T-helper 2 cell treated with Interferon-gamma antibody and Interleukin-4, amounts not matched to agents 5 μg/mL and 100 μg/mL, for 36 hours (primary cell): ENCODE data around the gene RNMT.

Source experiments
- DNase-seq: peaks from one replicate; pipeline ENCODE4 v3.0.0; 2021; ENCODE audit warnings: low spot score
- H3K27ac Mint-ChIP-seq: one replicate; pipeline ENCODE4 v1.8.0; 2021; ENCODE audit warnings: mild to moderate bottlenecking, mixed read lengths
- H3K27me3 Mint-ChIP-seq: one replicate; pipeline ENCODE4 v1.8.0; 2021; ENCODE audit warnings: low read depth, mixed read lengths
- H3K36me3 Mint-ChIP-seq: one replicate; pipeline ENCODE4 v1.8.0; 2021; ENCODE audit warnings: low read depth, mixed read lengths
- H3K4me1 Mint-ChIP-seq: one replicate; pipeline ENCODE4 v1.8.0; 2021; ENCODE audit warnings: low read depth, mixed read lengths
- H3K4me3 Mint-ChIP-seq: one replicate; pipeline ENCODE4 v1.8.0; 2022; ENCODE audit warnings: mild to moderate bottlenecking, moderate library complexity, mixed read lengths
- H3K9me3 Mint-ChIP-seq: one replicate; pipeline ENCODE4 v1.8.0; 2021; ENCODE audit warnings: mixed read lengths

RNMT gene

GRCh38 chr18:13760047-13760446, 33.6 kb downstream of the RNMT start:
- Mint-ChIP-seq H3K4me3 (no peak overlapping the region), H3K36me3 (peaks cover 60% of the 10 kb centered on the region), H3K27ac (no peak overlapping the region), H3K27me3 (no peaks in the 10 kb centered on the region), H3K9me3 (no peaks in the 10 kb centered on the region), H3K4me1 (no peaks in the 10 kb centered on the region)
- DNase-seq, result no peak

DNA sequence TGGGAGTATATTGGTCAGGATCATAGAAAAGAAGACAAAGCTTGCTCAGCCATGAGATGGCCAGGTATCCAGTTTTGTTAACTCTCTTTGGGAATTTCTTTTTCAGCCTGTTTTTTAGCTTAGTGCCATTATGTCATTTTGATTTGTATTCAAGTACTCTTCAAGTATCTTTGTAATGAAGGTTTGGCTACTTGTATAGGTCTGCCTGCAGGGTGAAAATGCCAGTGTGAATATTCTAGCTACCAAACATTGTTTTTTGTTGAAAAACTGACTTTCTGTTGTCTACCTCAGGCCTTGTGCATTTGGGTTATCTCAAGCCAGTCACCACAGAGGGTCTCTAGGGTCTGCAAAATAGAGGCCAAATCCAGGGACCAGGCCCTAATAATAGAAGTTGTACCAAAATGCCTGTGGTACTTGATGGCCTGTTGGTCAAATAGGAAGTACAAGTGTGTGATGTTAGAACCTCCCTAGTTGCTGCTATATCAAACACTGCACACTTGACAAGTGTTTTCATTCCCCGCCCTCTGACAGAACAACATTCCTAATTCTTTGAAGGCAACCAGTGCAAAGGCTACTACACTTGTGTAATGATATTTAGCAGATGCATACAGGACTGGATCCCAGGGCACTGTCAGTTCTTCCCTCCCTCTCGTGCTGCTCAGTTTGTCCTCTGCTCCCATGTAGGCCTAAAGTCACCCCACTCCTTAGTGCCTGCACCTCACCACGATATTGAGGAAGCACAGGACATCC, 36.4 kb downstream of the RNMT start:
- Mint-ChIP-seq H3K27ac (no peak overlapping the region), H3K4me3 (no peak overlapping the region), H3K9me3 (peaks cover 15% of the 10 kb centered on the region), H3K27me3 (peaks cover 7% of the 10 kb centered on the region), H3K4me1 (no peaks in the 10 kb centered on the region), H3K36me3 (peaks cover 39% of the 10 kb centered on the region)
- DNase-seq, result no peak

DNA sequence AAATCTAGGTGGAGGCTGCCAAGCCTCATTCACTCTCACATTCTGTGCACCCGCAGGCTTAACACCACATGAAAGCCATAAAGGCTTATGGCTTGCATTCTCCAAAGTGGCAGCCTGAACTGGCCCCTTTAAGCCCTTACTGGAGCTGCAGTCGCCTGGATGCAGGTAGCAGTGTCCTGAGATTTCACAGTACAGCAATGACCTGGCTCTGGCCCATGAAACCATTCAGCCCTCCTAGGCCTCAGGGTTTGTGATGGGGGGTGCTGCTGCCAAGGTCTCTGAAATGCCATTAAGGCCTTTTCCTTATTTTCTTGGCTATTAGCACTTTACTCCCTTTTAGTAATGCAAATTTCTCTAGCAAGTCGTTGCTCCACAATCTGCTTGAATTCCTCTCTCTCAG, 48.6 kb downstream of the RNMT start:
- no peaks in the 10 kb centered on the region for H3K4me1 Mint-ChIP-seq
- peaks cover 24% of the 10 kb centered on the region for H3K27me3 Mint-ChIP-seq
- no peak overlapping the region for H3K27ac Mint-ChIP-seq
- H3K9me3 Mint-ChIP-seq, result no peaks in the 10 kb centered on the region
- no peak overlapping the region for H3K4me3 Mint-ChIP-seq
- H3K36me3 Mint-ChIP-seq, result no peaks in the 10 kb centered on the region
- DNase-seq, result no peak

- Mint-ChIP-seq H3K4me3 (no peak overlapping the region), H3K4me1 (no peaks in the 10 kb centered on the region), H3K27ac (no peak overlapping the region), H3K36me3 (no peaks in the 10 kb centered on the region), H3K27me3 (peaks cover 13% of the 10 kb centered on the region), H3K9me3 (peaks cover 3% of the 10 kb centered on the region)
- no peak for DNase-seq
These were observed 64.7 kb downstream of the RNMT start for GRCh38 chr18:13791181-13791580.

DNA sequence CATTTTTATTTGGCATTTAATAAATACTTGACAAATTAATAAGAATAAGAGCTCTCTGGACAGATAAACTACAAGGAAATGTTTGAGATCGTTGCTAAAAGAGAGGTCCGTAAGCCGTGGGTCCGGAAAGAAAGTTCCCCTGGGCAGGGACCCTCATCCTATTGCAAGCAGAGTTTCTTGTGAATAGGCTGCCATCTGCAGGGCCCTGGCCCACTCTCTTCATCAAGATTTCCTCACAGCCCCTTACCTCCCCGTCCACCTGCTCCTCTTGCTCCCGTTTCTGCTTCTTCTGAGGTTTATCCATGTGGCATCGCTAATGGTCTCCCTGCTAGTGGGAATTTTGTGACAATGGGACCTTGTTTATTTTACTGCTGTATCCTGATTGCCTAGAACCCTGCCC, 67.3 kb downstream of the RNMT start:
- Mint-ChIP-seq H3K4me1 (no peaks in the 10 kb centered on the region), H3K36me3 (no peaks in the 10 kb centered on the region), H3K27ac (no peak overlapping the region), H3K9me3 (no peaks in the 10 kb centered on the region), H3K27me3 (peaks cover 16% of the 10 kb centered on the region), H3K4me3 (no peak overlapping the region)
- no peak for DNase-seq

GRCh38 chr18:13796515-13796914, 70.0 kb downstream of the RNMT start:
- Mint-ChIP-seq H3K27me3 (peaks cover 28% of the 10 kb centered on the region), H3K36me3 (no peaks in the 10 kb centered on the region), H3K4me1 (peaks cover 3% of the 10 kb centered on the region), H3K4me3 (no peak overlapping the region), H3K27ac (no peak overlapping the region), H3K9me3 (no peaks in the 10 kb centered on the region)
- no peak for DNase-seq

GRCh38 chr18:13797157-13797611, 70.7 kb downstream of the RNMT start:
- no peaks in the 10 kb centered on the region for H3K9me3 Mint-ChIP-seq
- H3K27ac Mint-ChIP-seq, result no peak overlapping the region
- peaks cover 3% of the 10 kb centered on the region for H3K4me1 Mint-ChIP-seq
- H3K27me3 Mint-ChIP-seq, result peaks cover 30% of the 10 kb centered on the region
- H3K4me3 Mint-ChIP-seq, result no peak overlapping the region
- DNase-seq, result no peak
- no peaks in the 10 kb centered on the region for H3K36me3 Mint-ChIP-seq

GRCh38 chr18:13799396-13799795, 72.9 kb downstream of the RNMT start:
- Mint-ChIP-seq H3K27ac (no peak overlapping the region), H3K4me1 (peaks cover 3% of the 10 kb centered on the region), H3K4me3 (no peak overlapping the region), H3K9me3 (no peaks in the 10 kb centered on the region), H3K36me3 (no peaks in the 10 kb centered on the region), H3K27me3 (peaks cover 44% of the 10 kb centered on the region)
- DNase-seq, result no peak

GRCh38 chr18:13800505-13801259, 74.2 kb downstream of the RNMT start:
- peaks cover 3% of the 10 kb centered on the region for H3K4me1 Mint-ChIP-seq
- DNase-seq, result peak; percentile 40
- peak overlapping the region; percentile 51 for H3K4me3 Mint-ChIP-seq
- no peak overlapping the region for H3K27ac Mint-ChIP-seq
- no peaks in the 10 kb centered on the region for H3K36me3 Mint-ChIP-seq
- no peaks in the 10 kb centered on the region for H3K9me3 Mint-ChIP-seq
- peaks cover 54% of the 10 kb centered on the region for H3K27me3 Mint-ChIP-seq

GRCh38 chr18:13801260-13801601, 74.8 kb downstream of the RNMT start:
- H3K4me1 Mint-ChIP-seq, result peaks cover 3% of the 10 kb centered on the region
- H3K27me3 Mint-ChIP-seq, result peaks cover 56% of the 10 kb centered on the region
- H3K4me3 Mint-ChIP-seq, result peak overlapping the region; percentile 51
- H3K9me3 Mint-ChIP-seq, result no peaks in the 10 kb centered on the region
- H3K36me3 Mint-ChIP-seq, result no peaks in the 10 kb centered on the region
- no peak for DNase-seq
- no peak overlapping the region for H3K27ac Mint-ChIP-seq

DNA sequence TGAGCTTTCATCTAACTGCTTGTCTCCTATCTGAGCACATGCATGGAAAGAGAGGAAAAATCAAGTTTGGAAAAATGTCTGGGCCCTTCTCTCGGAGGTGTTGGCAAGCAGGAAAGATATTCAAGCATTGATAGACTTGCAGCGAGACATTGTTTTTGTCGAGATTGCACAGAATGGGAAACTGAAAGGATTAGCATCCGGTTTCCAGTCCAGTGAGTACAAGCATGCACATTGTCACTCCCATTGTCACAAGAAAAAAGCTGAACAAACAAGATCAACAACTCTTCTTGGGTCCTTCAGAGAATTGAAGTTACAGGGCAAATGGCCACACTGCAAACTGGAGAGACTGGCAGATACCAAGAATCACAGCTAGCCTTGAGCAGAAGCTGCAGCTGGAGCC, 77.8 kb downstream of the RNMT start:
- Mint-ChIP-seq H3K27me3 (peaks cover 44% of the 10 kb centered on the region), H3K27ac (no peak overlapping the region), H3K4me1 (peaks cover 3% of the 10 kb centered on the region), H3K4me3 (no peak overlapping the region), H3K9me3 (no peaks in the 10 kb centered on the region), H3K36me3 (no peaks in the 10 kb centered on the region)
- DNase-seq, result no peak

DNA sequence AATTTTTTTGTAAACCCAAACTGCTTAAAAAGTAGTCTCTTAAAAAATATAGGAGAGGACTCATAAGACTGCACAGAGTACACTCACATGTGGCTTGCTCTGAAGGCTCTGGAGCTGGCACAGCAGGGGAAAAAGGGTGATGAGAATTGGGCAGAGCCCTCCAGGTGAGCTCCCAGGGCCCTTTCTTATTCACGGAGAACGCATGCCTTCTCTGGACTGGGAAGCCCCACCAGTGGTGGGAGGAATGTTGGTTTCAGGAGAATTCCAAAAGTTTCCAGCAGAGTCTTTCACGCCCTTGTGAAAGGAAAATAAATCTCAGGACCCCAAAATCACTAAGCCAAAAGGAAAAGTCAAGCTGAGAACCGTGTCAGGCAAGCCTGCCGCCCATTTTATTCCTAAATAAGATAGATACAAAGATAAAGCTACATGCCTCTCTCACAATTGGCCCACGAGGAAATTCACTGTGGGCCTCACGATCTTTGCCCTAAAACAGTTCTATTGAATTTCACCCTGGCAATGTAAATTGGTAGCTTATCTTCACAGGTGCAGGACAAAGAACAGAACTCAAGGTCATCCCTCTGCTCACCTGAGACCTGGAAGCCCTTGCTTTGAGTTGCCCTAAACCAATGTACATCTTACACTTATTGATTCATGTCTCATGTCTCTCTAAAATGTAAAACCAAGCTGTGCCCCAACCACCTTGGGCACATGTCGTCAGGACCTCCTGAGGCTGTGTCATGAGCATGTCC, 82.0 kb downstream of the RNMT start:
- peaks cover 23% of the 10 kb centered on the region for H3K27me3 Mint-ChIP-seq

GRCh38 chr18:13809043-13809430, 82.6 kb downstream of the RNMT start:
- Mint-ChIP-seq H3K4me3 (no peak overlapping the region), H3K9me3 (no peaks in the 10 kb centered on the region), H3K27me3 (peaks cover 22% of the 10 kb centered on the region), H3K27ac (no peak overlapping the region), H3K4me1 (peaks cover 1% of the 10 kb centered on the region), H3K36me3 (no peaks in the 10 kb centered on the region)
- no peak for DNase-seq

More for the DNA sequence above, 82.0 kb downstream of the RNMT start:
- Mint-ChIP-seq H3K36me3 (no peaks in the 10 kb centered on the region), H3K9me3 (no peaks in the 10 kb centered on the region), H3K4me1 (peaks cover 1% of the 10 kb centered on the region), H3K4me3 (no peak overlapping the region), H3K27ac (no peak overlapping the region)
- no peak for DNase-seq
